GM18505 (cell line): ENCODE data around the gene BRD9.
"Not testable (repeated sequence)": the region's sequence is repeated elsewhere in the genome, so short reads cannot be mapped to it uniquely, and the experiment has no call there.

Experiments
- ATAC-seq: cut with Tn5 transposase; IDR thresholded peaks from one replicate; pipeline ENCODE4 v1.9.1; 2021; ENCODE audit not compliant: unreplicated experiment
- POLR2A ChIP-seq: IDR thresholded peaks from 4 replicates; pipeline ENCODE4 v1.6.1; 2011; ENCODE audit warnings: borderline replicate concordance; ENCODE audit not compliant: insufficient read depth, insufficient read length; ENCODE audit errors: extremely low read depth

Gene BRD9

GRCh38 chr5:834013-834412 lies 58.6 kb downstream of the BRD9 start:
- ATAC-seq: not testable (repeated sequence)

DNA sequence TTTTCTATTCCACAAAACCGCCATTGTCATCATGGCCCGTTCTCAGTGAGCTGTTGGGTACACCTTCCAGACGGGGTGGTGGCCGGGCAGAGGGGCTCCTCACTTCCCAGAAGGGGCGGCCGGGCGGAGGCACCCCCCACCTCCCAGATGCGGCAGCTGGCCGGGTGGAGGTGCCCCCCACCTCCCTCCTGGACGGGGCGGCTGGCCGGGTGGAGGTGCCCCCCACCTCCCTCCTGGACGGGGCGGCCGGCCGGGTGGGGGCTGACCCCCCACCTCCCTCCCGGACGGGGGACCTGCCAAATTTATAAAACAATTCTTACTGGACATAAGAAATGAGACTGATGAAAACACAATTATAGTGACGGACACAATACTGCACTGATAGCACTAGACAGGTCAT lies 64.4 kb downstream of the BRD9 start:
- not testable (repeated sequence) for ATAC-seq

DNA sequence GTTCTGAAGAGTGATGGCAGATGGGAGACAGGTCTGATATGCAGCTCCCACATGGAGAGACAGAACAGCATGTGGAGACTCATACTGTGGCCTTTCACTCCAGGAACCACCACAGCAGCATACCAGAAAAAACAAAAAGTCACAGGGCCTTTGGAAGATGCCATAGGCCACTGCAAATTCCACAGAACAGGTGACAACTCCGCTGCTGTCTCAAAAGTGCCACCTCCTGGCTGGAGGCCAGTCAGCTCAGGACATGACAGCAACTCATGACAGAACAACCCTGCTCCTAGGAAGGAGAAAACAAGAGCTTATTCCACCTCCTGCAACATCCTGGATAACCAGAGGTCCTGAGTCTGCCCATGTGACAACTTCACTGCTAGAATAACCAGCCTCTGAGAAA lies 67.1 kb downstream of the BRD9 start:
- ATAC-seq: not testable (repeated sequence)

DNA sequence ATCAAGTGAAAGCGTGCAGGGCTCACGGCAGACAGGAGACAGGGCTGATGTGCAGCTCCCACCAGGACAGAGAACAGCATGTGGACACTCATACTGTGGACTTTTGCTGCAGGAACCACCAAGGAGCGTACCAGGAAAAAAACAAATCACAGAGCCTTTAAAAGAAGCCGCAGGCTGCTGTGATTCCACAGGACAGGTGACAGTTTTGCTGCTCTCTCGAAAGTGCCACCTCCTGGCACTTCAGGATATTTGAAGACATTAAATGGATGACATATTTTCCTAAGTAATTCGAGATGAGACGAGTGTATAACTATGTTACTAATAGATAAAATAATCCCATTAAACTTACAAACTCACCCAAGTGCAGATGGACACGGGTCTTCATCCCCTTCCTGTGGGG lies 71.1 kb downstream of the BRD9 start:
- TF ChIP-seq POLR2A: no peak
- ATAC-seq: no peak

GRCh38 chr5:820245-820644 lies 72.4 kb downstream of the BRD9 start:
- no peak for TF ChIP-seq POLR2A
- no peak for ATAC-seq

DNA sequence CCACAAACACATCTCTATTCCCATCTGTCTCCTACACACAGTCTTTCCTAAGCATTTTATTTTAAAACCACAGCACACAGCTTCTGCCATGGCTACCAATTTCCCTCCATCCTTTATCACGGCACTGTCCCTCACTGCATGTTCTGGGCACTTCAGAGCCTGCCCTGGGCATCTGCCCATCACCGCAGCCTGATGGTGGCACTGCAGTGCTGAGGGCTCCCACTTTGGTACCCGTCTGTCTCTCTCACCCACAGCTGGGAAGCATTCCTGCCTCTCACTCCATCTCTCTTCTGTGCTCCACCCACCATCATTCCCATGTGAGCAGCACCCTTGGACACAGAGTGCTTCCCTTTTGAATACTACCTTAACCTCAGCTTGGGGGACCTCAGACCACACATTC lies 73.5 kb downstream of the BRD9 start:
- no peak for TF ChIP-seq POLR2A
- no peak for ATAC-seq

GRCh38 chr5:816176-816575 lies 76.4 kb downstream of the BRD9 start:
- no peak for ATAC-seq
- TF ChIP-seq POLR2A: no peak

- no peak for TF ChIP-seq POLR2A
- ATAC-seq: no peak
Measured at GRCh38 chr5:815449-815848, 77.2 kb downstream of the BRD9 start.
